SK-N-MC (cell line): ENCODE data around the gene DMWD.

Experiments used
- EZH2 ChIP-seq: fragments of 200-600 bp; sonication (generic); IDR thresholded peaks from one replicate; pipeline ENCODE4 v1.6.1; 2017; ENCODE audit warnings: antibody characterized with exemption
- FOXP2 ChIP-seq: optimal IDR thresholded peaks from 2 replicates; pipeline ENCODE3; 2011; ENCODE audit warnings: mild to moderate bottlenecking, moderate library complexity; ENCODE audit not compliant: insufficient read depth; ENCODE audit errors: extremely low read length, control extremely low read depth
- POLR2AphosphoS5 ChIP-seq: IDR thresholded peaks from 2 replicates; pipeline ENCODE4 v1.6.1; 2012; ENCODE audit warnings: mild to moderate bottlenecking, low read depth, low read length, borderline replicate concordance

- TF ChIP-seq EZH2, result no peak
- TF ChIP-seq POLR2AphosphoS5, result no peak; the same call in 1 of the 2 replicates
- TF ChIP-seq FOXP2, result no peak
Measured at GRCh38 chr19:45816236-45817009, 23.8 kb upstream of the DMWD start.
